HUES48 (cell line): ENCODE data around the gene TAF12.

Experiments used
- H3K27ac ChIP-seq: one replicate; pipeline ENCODE4 v1.7.0; 2013; ENCODE audit warnings: low read depth, low read length, inconsistent platforms
- H3K27me3 ChIP-seq: 2 replicates; pipeline ENCODE4 v1.6.1; 2013; ENCODE audit warnings: mild to moderate bottlenecking, low read length; ENCODE audit not compliant: control insufficient read depth, insufficient read depth
- H3K36me3 ChIP-seq: 2 replicates; pipeline ENCODE4 v1.6.1; 2013; ENCODE audit warnings: low read length; ENCODE audit not compliant: control insufficient read depth, insufficient read depth
- H3K4me1 ChIP-seq: 2 replicates; pipeline ENCODE4 v1.6.1; 2013; ENCODE audit warnings: mild to moderate bottlenecking, low read length; ENCODE audit not compliant: control insufficient read depth, insufficient read depth
- H3K4me3 ChIP-seq: 2 replicates; pipeline ENCODE4 v1.5.1; 2013; ENCODE audit warnings: mild to moderate bottlenecking, low read depth, low read length
- H3K9ac ChIP-seq: 2 replicates; pipeline ENCODE4 v1.6.1; 2013; ENCODE audit warnings: mild to moderate bottlenecking, low read depth, low read length, moderate library complexity
- H3K9me3 ChIP-seq: 2 replicates; pipeline ENCODE4 v1.6.1; 2013; ENCODE audit warnings: low read length; ENCODE audit not compliant: control insufficient read depth, insufficient read depth

Gene TAF12

GRCh38 chr1:28560886-28561285 lies 82.0 kb downstream of the TAF12 start:
- Histone ChIP-seq H3K27me3 (no peaks in the 10 kb centered on the region), H3K36me3 (peaks cover 74% of the 10 kb centered on the region), H3K4me1 (no peaks in the 10 kb centered on the region), H3K9ac (no peak overlapping the region), H3K27ac (no peak overlapping the region), H3K9me3 (no peaks in the 10 kb centered on the region), H3K4me3 (no peak overlapping the region)
